Mesenchymal stem cell (in vitro differentiated cells and primary cell): ENCODE data around the gene CMTM3. TPM values are rescaled to one million over a fixed set of nuclear protein-coding genes. Genes with fewer than 3 reads are reported as not detected.

Experiments
- small RNA-seq: library from polyadenylated mRNA; stranded (forward); fragments of <200 nt; extraction: miRNeasy Mini kit (QIAGEN cat#:217004); gene quantifications from one replicate; pipeline ENCODE3, GENCODE V24; 2013; ENCODE audit warnings: low read depth

The CMTM3 gene

Small RNA genes within 50 kb of the gene (small RNA-seq; reads per million reads assigned to genes)
- gene CKLF-CMTM1 = not detected
